Fibroblast of peridontal ligament (primary cell): ENCODE results near the gene LPCAT4.
"Not testable (repeated sequence)": the region's sequence is repeated elsewhere in the genome, so short reads cannot be mapped to it uniquely, and the experiment has no call there.

ENCODE experiments used
- DNase-seq: peaks from one replicate; pipeline ENCODE4 v3.0.0-alpha.2; 2010; ENCODE audit errors: extremely low read depth

Gene LPCAT4, protein sequence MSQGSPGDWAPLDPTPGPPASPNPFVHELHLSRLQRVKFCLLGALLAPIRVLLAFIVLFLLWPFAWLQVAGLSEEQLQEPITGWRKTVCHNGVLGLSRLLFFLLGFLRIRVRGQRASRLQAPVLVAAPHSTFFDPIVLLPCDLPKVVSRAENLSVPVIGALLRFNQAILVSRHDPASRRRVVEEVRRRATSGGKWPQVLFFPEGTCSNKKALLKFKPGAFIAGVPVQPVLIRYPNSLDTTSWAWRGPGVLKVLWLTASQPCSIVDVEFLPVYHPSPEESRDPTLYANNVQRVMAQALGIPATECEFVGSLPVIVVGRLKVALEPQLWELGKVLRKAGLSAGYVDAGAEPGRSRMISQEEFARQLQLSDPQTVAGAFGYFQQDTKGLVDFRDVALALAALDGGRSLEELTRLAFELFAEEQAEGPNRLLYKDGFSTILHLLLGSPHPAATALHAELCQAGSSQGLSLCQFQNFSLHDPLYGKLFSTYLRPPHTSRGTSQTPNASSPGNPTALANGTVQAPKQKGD

DNA sequence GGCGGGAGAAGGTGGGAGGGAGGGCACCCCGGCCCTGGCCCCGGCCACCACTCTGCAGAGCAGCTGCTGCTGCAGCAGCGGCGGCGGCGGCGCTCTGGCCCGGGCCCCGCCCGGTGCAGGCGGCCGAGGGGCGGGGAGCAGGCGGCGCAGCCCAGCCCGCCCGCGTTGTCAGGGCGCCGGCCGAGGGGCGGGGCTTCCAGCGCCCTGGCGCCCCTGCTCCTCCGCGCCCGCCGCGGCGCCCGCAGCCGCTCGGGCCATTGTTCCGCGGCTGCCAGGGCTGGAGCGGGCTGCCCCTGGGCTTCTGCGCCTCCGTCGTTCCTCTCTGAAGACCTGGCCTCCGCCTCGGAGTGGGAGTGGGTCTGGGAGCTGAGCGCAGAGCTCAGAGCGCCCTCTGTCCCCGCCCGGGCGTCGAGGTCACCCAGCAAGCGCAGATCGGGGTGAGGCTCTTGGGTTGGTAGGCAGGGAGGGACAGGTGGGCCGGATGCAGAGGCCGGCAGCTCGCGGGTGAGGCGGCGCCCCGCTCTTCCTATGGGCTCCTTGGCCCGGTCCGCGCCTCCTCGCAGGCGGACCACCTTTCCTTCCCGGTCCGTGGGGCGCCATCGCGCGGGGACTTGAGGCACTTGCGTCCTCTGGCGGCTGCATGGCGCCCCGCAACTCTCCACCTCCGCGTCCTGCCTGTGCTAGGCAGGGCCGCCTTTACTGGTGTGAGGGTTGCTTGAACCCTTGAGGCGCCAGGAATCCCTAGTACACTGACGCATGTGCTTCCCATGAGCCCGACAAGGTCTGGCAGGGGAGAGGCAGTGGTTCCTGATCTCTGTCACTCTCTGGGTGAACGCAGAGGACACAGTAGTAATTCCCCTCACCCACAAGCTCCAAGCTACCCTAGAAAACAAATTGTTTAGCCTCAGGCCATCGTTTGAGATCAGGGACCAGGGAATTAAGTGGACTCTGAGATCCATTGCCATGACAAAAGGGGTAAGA is at the start of gene LPCAT4:
LPCAT4 (minus strand) TSS at position 96 of the 981 bp plus-strand sequence. CDS start 96 bp downstream, outside the sequence.
- DNase-seq, result peak; percentile 77

DNA sequence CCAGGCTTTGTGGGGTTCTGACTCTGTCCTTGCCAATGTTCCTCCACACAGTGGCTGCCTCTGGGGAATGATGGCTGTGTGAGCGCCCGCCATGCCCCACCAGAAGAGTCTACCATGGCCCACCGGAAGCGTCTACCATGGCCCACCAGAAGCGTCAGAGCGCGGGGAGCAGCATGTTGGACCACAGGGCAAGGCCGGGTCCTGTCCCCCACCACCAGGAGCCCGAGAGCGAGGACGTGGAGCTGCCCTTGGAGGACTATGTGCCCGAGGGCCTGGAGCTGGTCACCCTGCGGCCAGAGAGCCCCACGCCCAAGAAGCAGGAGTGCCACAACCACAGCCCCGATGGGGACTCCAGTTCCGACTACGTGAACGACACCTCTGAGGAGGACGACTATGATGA is 42.5 kb upstream of the LPCAT4 start:
- DNase-seq, result not testable (repeated sequence)

DNA sequence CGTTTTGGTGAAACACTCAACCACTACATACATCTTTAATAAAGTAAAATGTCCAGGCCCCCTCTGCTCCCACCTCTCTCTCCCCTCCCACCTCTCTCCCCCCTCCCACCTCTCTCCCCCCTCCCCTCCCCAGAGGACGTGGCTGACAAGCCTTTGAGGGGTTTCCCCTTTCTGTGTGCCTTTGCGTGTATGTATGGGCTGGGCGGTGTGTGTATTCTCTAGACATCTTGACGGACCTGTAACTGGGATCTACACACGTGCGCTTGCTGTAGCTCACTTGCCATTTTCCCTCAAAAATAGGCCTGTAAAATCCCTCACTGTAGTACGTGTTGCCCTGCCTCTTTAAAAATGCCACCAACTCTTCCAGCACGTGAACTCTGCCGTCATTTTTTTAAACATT is 42.0 kb upstream of the LPCAT4 start:
- not testable (repeated sequence) for DNase-seq

DNA sequence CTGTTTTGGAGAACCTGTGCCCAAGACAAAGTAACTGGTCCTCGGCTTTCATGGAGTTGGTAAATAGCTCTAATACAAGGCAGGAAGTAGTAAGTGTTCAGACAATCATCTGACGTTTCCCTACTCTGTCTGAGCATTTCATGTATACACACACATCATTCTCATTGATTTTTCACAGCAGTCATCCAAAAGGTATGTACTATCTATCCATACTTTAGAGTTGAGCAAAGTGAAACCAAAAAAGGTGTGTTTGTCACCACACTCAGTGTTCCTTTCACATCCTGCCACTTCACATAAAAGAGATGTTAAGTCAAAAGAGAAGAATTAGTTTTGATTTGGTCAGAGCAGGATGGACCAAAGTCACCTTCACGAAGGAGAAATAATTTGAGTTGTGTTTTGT is 36.9 kb upstream of the LPCAT4 start:
- DNase-seq, result not testable (repeated sequence)

DNA sequence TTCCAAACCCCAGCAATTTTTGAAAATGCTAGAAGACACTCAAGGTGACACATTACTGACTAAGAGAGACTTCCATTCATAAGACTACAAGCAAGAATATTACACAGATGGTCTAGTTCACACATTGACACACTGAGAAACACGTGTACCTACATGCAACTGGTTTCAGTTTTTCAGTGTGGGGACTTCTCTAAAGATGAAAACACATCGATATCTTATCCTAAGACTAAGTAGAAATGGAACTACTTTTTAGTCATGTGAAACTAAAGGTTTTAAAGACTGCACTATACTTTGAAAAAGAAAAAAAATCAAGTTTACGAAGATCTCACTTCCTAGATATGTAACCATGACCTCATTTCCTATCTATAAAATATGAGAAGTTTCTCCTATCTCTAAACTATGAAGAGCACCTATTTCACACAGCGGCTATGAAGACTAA is 36.2 kb upstream of the LPCAT4 start:
- not testable (repeated sequence) for DNase-seq

DNA sequence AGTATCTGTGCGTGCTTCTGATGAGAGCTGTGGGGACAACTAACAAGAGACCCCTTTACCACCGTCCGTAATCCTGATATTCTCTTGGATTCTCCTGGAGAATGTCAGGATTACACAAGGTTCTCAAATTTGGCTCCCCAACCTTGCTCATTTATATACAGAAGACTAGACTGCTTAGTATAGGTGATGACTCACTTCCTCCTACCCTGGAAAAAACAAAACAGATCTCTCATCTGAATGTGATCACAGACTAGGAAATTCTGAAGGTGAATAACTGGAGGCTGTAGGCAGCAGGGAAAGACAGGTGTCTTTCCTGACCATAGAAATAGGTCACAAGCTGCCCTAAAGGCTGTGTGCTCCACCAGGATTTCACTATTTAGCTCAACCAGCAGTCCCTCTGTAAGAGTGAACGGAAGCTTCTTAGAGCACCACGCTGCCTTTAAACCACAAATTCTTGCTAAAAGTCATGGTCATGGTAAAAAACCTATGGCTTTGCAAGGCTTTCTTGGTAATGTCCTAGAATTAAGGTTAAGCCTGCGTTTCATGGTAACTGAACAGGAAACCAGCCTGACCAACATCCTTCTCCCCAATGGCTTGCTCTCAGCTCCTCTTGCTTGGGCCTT is 30.8 kb upstream of the LPCAT4 start:
- DNase-seq, result not testable (repeated sequence)

DNA sequence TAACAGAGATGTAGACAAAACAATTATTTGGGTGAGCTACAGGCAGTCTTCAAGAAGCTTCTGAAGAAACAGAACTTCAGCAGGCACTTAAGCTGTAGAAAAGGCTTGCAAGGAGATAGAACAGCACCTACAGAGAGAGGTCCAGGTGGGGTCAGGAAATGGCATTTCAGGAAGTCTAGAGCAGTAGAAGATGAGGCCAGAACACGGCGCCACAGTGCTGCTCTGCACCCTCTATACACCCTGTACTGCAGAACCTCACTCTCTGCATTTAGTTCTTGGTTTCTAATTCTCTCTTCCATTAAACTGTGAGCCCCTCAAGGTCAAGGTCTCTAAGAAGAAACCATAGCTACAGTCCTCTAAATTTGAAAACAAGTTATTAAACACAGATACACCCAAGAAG is 26.0 kb upstream of the LPCAT4 start:
- not testable (repeated sequence) for DNase-seq

DNA sequence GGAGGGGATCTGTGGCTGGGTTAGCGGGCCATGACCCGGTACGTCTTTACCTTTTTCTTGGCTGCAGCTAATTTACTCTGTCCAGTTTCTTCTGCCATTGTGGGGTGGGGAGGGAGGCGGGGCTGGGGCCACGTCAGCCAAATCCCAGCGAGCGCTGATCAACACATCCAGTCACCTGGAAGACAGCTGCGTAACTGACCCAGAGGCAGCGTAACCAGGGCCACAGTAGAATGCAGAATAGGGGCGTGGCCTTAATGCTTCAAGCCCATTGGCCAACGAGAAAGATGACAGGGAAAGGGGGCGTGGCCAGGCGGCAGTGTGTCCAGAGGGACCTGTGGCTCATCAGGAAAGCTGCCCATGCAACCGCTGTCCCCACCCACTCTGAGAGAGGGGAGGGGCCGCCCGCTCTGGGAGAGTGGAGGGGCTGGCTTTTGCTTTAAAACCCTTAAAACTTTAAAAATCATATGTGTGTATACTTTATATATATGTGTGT is 22.6 kb upstream of the LPCAT4 start:
- DNase-seq, result not testable (repeated sequence)

DNA sequence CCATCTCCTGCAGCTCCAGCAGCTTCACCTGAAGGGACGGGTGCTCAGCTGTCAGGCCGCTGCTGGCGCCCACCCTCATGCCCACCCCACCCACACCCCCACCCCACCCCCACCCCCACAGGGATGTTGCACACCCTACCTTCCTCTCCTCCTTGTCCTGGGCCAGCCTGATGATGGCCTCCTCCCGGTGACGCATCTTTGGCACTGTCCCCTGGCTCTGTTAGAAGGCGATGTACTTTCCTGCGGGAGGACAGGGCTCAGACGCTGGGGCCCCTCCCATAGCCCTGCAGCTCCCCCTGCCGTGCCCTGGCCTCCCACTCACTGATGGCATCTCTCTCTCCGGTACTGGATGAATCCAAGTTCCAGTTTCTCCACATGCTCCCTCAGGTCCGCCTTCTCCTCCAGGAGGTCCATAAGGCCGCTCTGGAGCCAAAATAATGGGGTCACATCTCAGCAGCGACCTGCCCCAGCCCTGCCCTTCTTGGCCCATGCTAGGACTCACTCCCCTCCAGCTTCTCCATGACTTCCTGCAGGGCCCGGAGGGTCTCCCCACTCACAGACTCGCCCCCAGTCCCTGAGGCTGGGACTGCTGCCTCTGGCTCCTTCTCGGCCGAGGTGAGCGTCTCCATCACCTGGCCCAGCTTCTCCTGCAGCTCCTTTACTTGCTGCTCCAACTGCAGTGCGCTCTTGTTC is 15.0 kb upstream of the LPCAT4 start:
- DNase-seq, result not testable (repeated sequence)

DNA sequence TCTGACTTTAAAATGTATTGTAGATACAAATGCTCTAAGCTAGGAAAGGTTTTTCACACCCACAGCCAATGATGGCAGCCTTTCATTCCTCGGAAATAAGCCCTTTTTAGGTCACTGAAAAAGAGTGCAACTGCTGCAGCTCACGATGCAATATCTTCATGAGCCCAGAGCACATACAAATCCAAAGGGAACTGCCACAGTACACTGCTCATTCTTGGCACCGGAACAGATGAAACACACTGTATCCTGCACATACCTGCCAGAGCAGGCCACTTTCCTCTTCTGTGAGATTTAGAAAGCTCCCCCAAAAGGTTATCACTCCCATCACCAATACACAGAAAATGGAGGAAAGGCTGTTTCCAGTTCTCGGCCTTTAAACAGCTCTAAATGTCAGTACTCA is 13.5 kb upstream of the LPCAT4 start:
- DNase-seq, result not testable (repeated sequence)

DNA sequence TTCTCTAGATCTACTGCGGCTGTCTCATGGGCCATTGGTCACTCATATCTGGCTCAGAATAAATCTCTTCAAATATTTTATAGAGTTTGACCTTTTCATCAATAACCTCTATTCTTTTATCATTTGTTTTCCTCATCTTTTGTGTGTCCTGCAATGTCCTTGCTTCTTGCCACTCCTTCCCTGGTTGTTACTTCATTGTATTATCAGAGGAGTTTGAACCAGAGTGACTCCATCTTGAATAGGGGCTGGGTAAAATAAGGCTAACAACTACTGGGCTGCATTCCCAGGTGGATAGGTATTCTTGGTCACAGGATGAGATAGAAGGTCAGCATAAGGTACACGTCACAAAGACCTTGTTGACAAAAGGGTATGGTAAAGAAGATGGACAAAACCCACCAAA is 9.9 kb upstream of the LPCAT4 start:
- no peak for DNase-seq

DNA sequence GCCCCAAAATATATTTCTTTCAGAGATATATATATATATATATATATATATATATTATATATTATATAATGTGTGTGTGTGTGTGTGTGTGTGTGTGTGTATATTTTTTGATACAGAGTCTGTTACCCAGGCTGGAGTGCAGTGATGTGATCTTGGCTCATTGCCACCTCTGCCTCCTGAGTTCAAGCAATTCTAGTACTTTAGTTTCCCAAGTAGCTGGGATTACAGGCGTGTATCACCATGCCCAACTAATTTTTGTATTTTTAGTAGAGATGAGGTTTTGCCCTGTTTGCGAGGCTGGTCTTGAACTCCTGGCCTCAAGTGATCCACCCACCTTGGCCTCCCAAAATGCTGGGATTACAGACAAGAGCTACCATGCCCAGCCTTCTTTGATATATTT is 8.5 kb upstream of the LPCAT4 start:
- DNase-seq, result not testable (repeated sequence)

DNA sequence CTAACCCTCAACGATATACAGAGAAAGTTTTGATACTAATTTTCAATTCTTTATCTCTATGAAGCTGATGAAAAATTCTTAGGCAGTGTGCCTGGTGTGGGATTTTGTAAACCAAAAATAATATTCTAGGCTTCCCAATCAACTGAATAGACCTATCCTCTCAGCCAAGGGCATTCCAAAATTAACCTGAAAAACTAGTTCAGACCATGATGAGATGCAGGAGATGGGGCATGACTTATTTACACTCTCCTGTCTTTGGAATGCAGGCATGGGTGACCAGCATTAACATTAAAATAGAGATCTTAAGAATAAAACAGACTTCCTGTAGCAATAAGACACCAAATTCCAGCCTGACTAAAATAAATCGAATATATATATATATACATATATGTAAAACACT is 7.8 kb upstream of the LPCAT4 start:
- DNase-seq, result no peak

DNA sequence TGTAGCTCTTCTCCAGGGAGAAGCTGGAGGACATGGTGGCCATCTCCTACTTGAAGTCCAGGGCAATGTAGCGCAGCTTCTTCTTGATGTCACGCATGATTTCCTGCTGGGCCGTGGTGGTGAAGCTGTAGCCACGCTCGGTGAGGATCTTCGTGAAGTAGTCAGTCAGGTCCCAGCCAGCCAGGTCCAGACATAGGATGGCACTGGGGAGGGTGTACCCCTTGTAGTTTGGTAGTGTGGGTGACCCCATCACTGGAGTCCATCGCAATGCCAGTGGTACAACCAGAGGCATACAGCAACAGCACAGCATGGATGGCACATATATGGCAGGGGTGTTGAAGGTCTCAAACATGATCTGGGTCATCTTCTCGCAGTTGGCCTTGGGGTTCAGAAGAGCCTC is 7.0 kb upstream of the LPCAT4 start:
- DNase-seq, result no peak

DNA sequence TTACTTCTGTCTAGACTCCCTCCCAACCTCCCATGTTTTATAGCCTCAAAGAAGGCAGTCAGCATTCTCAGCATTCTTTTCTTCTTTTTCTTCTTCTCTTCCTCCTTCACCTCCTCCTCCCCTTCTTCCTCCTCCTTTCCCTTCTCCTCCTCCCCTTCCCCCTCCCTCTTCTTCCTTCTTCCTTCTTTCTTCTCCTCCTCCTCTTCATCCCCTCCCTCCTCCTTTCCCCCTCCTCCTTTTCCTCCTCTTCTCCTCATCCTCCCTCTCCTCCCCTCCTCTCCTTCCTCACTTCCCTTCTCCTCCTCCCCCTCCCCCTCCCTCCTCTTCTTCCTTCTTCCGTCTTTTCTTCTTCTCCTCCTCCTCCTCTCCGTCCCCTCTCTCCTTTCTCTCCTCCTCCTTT is 3.6 kb upstream of the LPCAT4 start:
- DNase-seq, result no peak

DNA sequence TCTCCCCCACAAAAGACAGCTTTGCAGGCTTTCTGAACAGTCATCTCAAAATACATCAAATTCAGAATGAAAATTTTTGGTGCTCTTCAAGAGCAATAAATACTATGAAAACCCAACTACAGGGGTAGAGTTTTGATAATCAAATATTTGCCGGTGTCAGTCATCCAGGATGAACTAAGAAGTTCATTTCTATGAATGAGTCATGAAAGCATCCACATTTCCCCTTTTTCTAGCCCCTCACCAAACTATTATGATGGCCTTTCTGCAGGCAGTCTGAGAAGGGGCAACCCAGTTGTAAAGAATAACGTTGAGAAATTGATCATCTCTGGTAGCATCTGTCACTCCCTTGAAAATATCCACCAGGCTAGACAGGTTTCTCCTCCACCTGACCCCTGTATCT is 3.1 kb upstream of the LPCAT4 start:
- DNase-seq, result no peak

DNA sequence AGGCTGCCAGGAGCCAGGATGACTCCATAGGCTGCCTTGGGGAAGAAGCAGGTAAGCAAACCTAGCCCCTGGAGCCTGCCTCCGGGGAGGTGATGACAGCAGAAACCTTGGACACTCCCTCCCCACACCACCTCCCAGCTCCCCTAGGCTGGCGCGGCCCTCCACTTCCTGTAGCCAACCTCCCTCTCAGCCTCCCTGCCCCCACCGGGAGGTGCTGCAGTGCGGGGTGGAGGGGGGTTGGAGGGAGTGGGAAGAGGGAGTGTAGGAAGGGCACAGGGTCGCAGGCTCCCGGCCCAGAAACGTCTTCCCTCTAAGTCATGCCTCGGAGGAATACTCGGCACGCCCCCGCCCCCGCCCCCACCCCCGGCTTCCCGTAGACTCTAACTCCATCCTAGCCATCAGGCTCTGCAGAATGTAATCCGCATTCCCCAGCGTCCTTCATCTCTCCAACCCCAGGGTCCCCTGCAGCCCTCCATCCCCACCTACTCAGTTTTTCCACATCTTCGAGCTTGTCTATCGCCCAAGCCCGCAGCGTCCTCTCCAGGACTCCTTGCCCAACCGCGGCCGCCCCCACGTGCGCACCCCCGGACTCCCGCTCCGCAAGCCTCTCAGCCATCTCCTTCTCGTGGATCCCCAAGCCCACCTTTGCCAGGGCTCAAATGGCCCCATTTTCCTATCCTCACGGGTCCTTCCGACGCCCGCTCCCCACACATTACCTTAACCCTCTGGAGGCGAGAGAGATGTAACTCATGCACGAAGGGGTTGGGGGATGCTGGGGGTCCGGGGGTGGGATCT is 528 bp downstream of the LPCAT4 start:
- DNase-seq, result peak; percentile 36

DNA sequence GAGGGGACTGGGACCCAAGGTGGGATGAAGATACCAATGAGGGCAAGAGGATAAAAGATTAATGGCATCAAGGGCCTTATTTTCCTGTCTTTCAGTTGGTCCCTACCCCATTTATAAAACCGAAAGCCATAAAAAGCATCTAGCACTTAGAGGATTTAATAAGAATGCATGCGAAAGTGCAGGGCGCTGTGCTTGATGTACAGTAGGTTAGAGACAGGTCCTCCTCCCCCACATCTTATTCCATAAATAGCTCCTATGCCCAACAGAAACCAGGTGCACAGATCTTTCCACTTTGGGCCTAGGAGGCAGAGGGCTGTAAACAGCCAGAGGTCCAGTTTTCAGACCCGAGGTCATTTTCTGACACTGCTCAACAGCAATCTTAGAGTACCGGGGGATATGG is 1.2 kb downstream of the LPCAT4 start:
- no peak for DNase-seq

DNA sequence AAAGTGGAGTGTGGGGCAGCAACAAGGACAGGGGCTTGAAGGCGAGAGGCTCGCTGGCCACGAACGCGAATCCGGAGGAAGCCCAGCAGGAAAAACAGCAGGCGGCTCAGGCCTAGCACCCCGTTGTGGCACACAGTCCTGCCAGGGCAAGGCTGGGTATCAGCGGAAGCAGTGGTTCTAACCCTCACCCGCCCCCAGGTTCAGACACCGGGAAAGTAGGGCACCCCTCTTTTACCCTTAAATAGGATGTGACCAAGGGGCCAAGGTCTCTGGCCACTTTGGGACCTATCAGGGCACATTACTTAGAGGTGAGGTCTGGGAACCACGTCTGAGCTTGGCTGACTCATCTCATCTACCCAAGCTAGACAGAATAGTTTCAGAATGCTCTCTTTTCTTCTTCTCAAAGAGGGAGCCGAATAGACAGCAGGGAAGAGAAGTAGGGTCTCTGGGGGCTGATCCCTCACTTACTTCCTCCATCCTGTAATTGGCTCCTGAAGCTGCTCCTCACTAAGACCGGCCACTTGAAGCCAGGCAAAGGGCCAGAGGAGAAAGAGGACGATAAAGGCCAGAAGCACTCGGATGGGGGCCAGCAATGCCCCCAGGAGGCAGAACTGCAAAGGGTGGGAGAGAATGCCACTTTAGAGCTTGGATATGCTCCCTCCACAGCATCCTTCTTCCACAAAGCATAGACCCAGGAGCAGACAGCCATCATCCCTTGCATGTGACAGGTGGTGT is 1.7 kb downstream of the LPCAT4 start:
- DNase-seq, result peak; percentile 15
